ENCODE data around the gene WFDC9. TPM values are rescaled to one million over a fixed set of nuclear protein-coding genes. Genes with fewer than 3 reads are reported as not detected.
"Not testable (repeated sequence)": the region's sequence is repeated elsewhere in the genome, so short reads cannot be mapped to it uniquely, and the experiment has no call there.

The WFDC9 gene
- total RNA-seq, 2 experiments from 2014 or later, result not detected

GRCh38 chr20:45670139-45670538, 39.1 kb upstream of the WFDC9 start, which contains the start of gene WFDC11:
WFDC11 (minus strand) TSS chr20:45670239; CDS start chr20:45650600, 19,639 bp downstream.
- no peak within 1 kb of the TSS for H2AFZ ChIP-seq (ENCODE audit: low read length)
- no peaks in the 10 kb centered on the region for H3K36me3 ChIP-seq (ENCODE audit: insufficient read depth, low read length)
- no peak for DNase-seq (ENCODE audit: low spot score)
- H3K9me3 ChIP-seq (ENCODE audit: low read length), result no peaks in the 10 kb centered on the region
- H3K9me2 ChIP-seq (ENCODE audit: insufficient read depth, low read length), result no peaks in the 10 kb centered on the region
- ChIA-PET CTCF (ENCODE audit: unreplicated experiment) (no interaction called here), POLR2A (no interaction called here)
- H4K20me1 ChIP-seq (ENCODE audit: insufficient read depth, low read length), result no peaks in the 10 kb centered on the region
- H3K79me2 ChIP-seq (ENCODE audit: insufficient read depth, low read depth, low read length), result no peaks in the 10 kb centered on the region
- no TSS peak for BruUV-seq (replicated peaks)
- H3K4me2 ChIP-seq (ENCODE audit: low read length), result no peak within 1 kb of the TSS
- H3K27ac ChIP-seq (ENCODE audit: low read depth, low read length, poor library complexity, severe bottlenecking), result no peak within 1 kb of the TSS
- H3K4me1 ChIP-seq (ENCODE audit: insufficient read depth, low read length, poor library complexity, severe bottlenecking), result no peaks in the 10 kb centered on the region
- H3K4me3 ChIP-seq (ENCODE audit: low read depth, low read length, poor library complexity, severe bottlenecking), result no peak within 1 kb of the TSS
- no peak for TF ChIP-seq EZH2phosphoT487 (IDR thresholded peaks at IDR 0.05; ENCODE audit: borderline replicate concordance, low read depth, low read length)
- TF ChIP-seq CTCF (conservative IDR thresholded peaks at IDR 0.05; ENCODE audit: low read length), result no peak
- intact Hi-C loops (cut with micrococcal nuclease; ENCODE audit: unreplicated experiment), result no loop called here

GRCh38 chr20:45657038-45657437, 26.0 kb upstream of the WFDC9 start:
- H3K79me2 ChIP-seq (ENCODE audit: insufficient read depth, low read depth, low read length); BruUV-seq (replicated peaks); H3K4me2 ChIP-seq (ENCODE audit: low read length); H3K9me2 ChIP-seq (ENCODE audit: insufficient read depth, low read length); CTCF ChIA-PET (ENCODE audit: unreplicated experiment); H3K36me3 ChIP-seq (ENCODE audit: insufficient read depth, low read length); H3K9me3 ChIP-seq (ENCODE audit: low read length); intact Hi-C loops (cut with micrococcal nuclease; ENCODE audit: unreplicated experiment); H4K20me1 ChIP-seq (ENCODE audit: insufficient read depth, low read length); H3K4me3 ChIP-seq (ENCODE audit: low read depth, low read length, poor library complexity, severe bottlenecking); DNase-seq (ENCODE audit: low spot score); H3K4me1 ChIP-seq (ENCODE audit: insufficient read depth, low read length, poor library complexity, severe bottlenecking); H3K27ac ChIP-seq (ENCODE audit: low read depth, low read length, poor library complexity, severe bottlenecking); H2AFZ ChIP-seq (ENCODE audit: low read length): not testable (repeated sequence)
- POLR2A ChIA-PET, result interaction anchor here (0.6 kb wide), 1 partner anchor 149 kb away, joined by 3 read pairs; no protein-coding TSS in a partner anchor

- H3K4me2 ChIP-seq (ENCODE audit: low read length); H3K79me2 ChIP-seq (ENCODE audit: insufficient read depth, low read depth, low read length): not testable (repeated sequence)
These were observed 20.6 kb upstream of the WFDC9 start for GRCh38 chr20:45651726-45652125.

GRCh38 chr20:45649312-45649863, 18.3 kb upstream of the WFDC9 start:
- intact Hi-C loops (cut with micrococcal nuclease; ENCODE audit: unreplicated experiment), result no loop called here
- BruUV-seq (replicated peaks), result no TSS peak

More at GRCh38 chr20:45651726-45652125, 20.6 kb upstream of the WFDC9 start:
- H3K9me3 ChIP-seq (ENCODE audit: low read length); H4K20me1 ChIP-seq (ENCODE audit: insufficient read depth, low read length); H2AFZ ChIP-seq (ENCODE audit: low read length); CTCF ChIA-PET (ENCODE audit: unreplicated experiment); POLR2A ChIA-PET; DNase-seq (ENCODE audit: low spot score); H3K36me3 ChIP-seq (ENCODE audit: insufficient read depth, low read length); H3K27ac ChIP-seq (ENCODE audit: low read depth, low read length, poor library complexity, severe bottlenecking); BruUV-seq (replicated peaks); intact Hi-C loops (cut with micrococcal nuclease; ENCODE audit: unreplicated experiment); H3K4me1 ChIP-seq (ENCODE audit: insufficient read depth, low read length, poor library complexity, severe bottlenecking); H3K9me2 ChIP-seq (ENCODE audit: insufficient read depth, low read length); H3K4me3 ChIP-seq (ENCODE audit: low read depth, low read length, poor library complexity, severe bottlenecking): not testable (repeated sequence)

More at GRCh38 chr20:45649312-45649863, 18.3 kb upstream of the WFDC9 start:
- H3K9me2 ChIP-seq (ENCODE audit: insufficient read depth, low read length), result no peaks in the 10 kb centered on the region
- no peaks in the 10 kb centered on the region for H3K36me3 ChIP-seq (ENCODE audit: insufficient read depth, low read length)
- TF ChIP-seq CTCF (conservative IDR thresholded peaks at IDR 0.05; ENCODE audit: low read length), result no peak
- no peak for TF ChIP-seq EZH2phosphoT487 (IDR thresholded peaks at IDR 0.05; ENCODE audit: borderline replicate concordance, low read depth, low read length)
- H3K79me2 ChIP-seq (ENCODE audit: insufficient read depth, low read depth, low read length), result no peaks in the 10 kb centered on the region
- H3K4me3 ChIP-seq (ENCODE audit: low read depth, low read length, poor library complexity, severe bottlenecking), result no peak overlapping the region
- H3K27ac ChIP-seq (ENCODE audit: low read depth, low read length, poor library complexity, severe bottlenecking), result no peak overlapping the region
- no peak overlapping the region for H3K4me2 ChIP-seq (ENCODE audit: low read length)
- DNase-seq (ENCODE audit: low spot score), result no peak
- H3K4me1 ChIP-seq (ENCODE audit: insufficient read depth, low read length, poor library complexity, severe bottlenecking), result no peaks in the 10 kb centered on the region
- no peaks in the 10 kb centered on the region for H4K20me1 ChIP-seq (ENCODE audit: insufficient read depth, low read length)
- no peak overlapping the region for H2AFZ ChIP-seq (ENCODE audit: low read length)
- POLR2A ChIA-PET, result no interaction called here
- no peaks in the 10 kb centered on the region for H3K9me3 ChIP-seq (ENCODE audit: low read length)
- CTCF ChIA-PET (ENCODE audit: unreplicated experiment), result no interaction called here
